Retina (tissue), 1 donor: ENCODE results near the gene TM9SF4.
"Not testable (repeated sequence)": the region's sequence is repeated elsewhere in the genome, so short reads cannot be mapped to it uniquely, and the experiment has no call there.

ENCODE experiments used
- DNase-seq: peaks from one replicate; pipeline ENCODE4 v3.0.0-alpha.2; 2016

TM9SF4 gene

GRCh38 chr20:32190616-32191415 lies 81.3 kb downstream of the TM9SF4 start:
- DNase-seq, result no peak

GRCh38 chr20:32191422-32191821 lies 81.9 kb downstream of the TM9SF4 start:
- DNase-seq, result no peak

GRCh38 chr20:32191873-32192272 lies 82.4 kb downstream of the TM9SF4 start:
- no peak for DNase-seq

GRCh38 chr20:32192698-32193097 lies 83.2 kb downstream of the TM9SF4 start:
- DNase-seq, result no peak

- DNase-seq, result not testable (repeated sequence)
Observed at GRCh38 chr20:32193336-32193735, 83.8 kb downstream of the TM9SF4 start.

GRCh38 chr20:32193996-32194395 lies 84.5 kb downstream of the TM9SF4 start:
- DNase-seq, result no peak

- no peak for DNase-seq
Observed at GRCh38 chr20:32195581-32195980, 86.1 kb downstream of the TM9SF4 start.

GRCh38 chr20:32196613-32197012 lies 87.1 kb downstream of the TM9SF4 start:
- DNase-seq, result not testable (repeated sequence)

- not testable (repeated sequence) for DNase-seq
Observed at GRCh38 chr20:32197136-32197535, 87.6 kb downstream of the TM9SF4 start.

GRCh38 chr20:32199006-32199405 lies 89.5 kb downstream of the TM9SF4 start:
- DNase-seq, result no peak

- no peak for DNase-seq
Observed at GRCh38 chr20:32201296-32201976, 91.9 kb downstream of the TM9SF4 start.

GRCh38 chr20:32201977-32202363 lies 92.5 kb downstream of the TM9SF4 start:
- no peak for DNase-seq

- no peak for DNase-seq
Observed at GRCh38 chr20:32203356-32204204, 94.1 kb downstream of the TM9SF4 start.

GRCh38 chr20:32204205-32205109 lies 94.9 kb downstream of the TM9SF4 start:
- no peak for DNase-seq

GRCh38 chr20:32205110-32205842 lies 95.8 kb downstream of the TM9SF4 start:
- DNase-seq, result no peak

- DNase-seq, result no peak
Observed at GRCh38 chr20:32205843-32206759, 96.6 kb downstream of the TM9SF4 start.

GRCh38 chr20:32206760-32207625 lies 97.5 kb downstream of the TM9SF4 start:
- peak; percentile 56 for DNase-seq

- DNase-seq, result peak; percentile 91
Observed at GRCh38 chr20:32207626-32208498, 98.3 kb downstream of the TM9SF4 start, which contains the start of the genes PLAGL2 and POFUT1. PLAGL2 (minus strand) TSS chr20:32207743; CDS start chr20:32202178, 5,565 bp downstream. POFUT1 (plus strand) TSS chr20:32207880; CDS start chr20:32207942, 62 bp downstream.
